Lung (tissue), 12 donors: ENCODE results near the gene TRERF1. TPM values are rescaled to one million over a fixed set of nuclear protein-coding genes. Genes with fewer than 3 reads are reported as not detected.

Source experiments
- ATAC-seq: fragments of 200-7000 bp; cut with Tn5 transposase; one replicate; pipeline ENCODE4 v1.9.1; 2020; ENCODE audit warnings: moderate number of reproducible peaks; ENCODE audit not compliant: insufficient read depth, low FRiP score
- DNase-seq, 3 donors: peaks; one replicate each; pipeline ENCODE4 v3.0.0-alpha.2; 2013 to 2017
- H3K27ac ChIP-seq, 2 donors: one replicate each; pipeline ENCODE4 v1.5.1; 2013; ENCODE audit warnings: mild to moderate bottlenecking in 2 of 2, moderate library complexity in 2 of 2, control low read depth in 1 of 2, inconsistent platforms in 1 of 2, low read depth in 1 of 2, low read length in 1 of 2
- H3K27me3 ChIP-seq, 3 donors: one replicate each; pipeline ENCODE4 v1.5.1; 2013; ENCODE audit warnings: low read length in 2 of 3; ENCODE audit not compliant: control insufficient read depth in 3 of 3, insufficient read depth in 3 of 3
- H3K36me3 ChIP-seq, 4 donors: one replicate each; pipeline ENCODE4 v1.5.1; 2013; ENCODE audit warnings: low read length in 4 of 4, mild to moderate bottlenecking in 1 of 4, moderate library complexity in 1 of 4; ENCODE audit not compliant: control insufficient read depth in 4 of 4, insufficient read depth in 4 of 4
- H3K4me1 ChIP-seq, 5 donors: one replicate each; pipeline ENCODE4 v1.5.1; 2013; ENCODE audit warnings: low read length in 5 of 5, mild to moderate bottlenecking in 2 of 5, moderate library complexity in 1 of 5; ENCODE audit not compliant: control insufficient read depth in 5 of 5, insufficient read depth in 5 of 5
- H3K4me3 ChIP-seq: one replicate; pipeline ENCODE4 v1.5.1; 2013; ENCODE audit warnings: mild to moderate bottlenecking, control low read depth, moderate library complexity
- H3K9ac ChIP-seq, 2 donors: one replicate each; pipeline ENCODE4 v1.5.1; 2013; ENCODE audit warnings: low read length in 2 of 2, control low read depth in 1 of 2; ENCODE audit not compliant: insufficient read depth in 1 of 2
- H3K9me3 ChIP-seq, 4 donors: one replicate each; pipeline ENCODE4 v1.5.1; 2013; ENCODE audit warnings: low read length in 3 of 4, mild to moderate bottlenecking in 1 of 4, moderate library complexity in 1 of 4; ENCODE audit not compliant: control insufficient read depth in 4 of 4, insufficient read depth in 3 of 4
- WGBS, 2 donors: extraction: QIAGEN DNeasy Blood & Tissue Kit; methylation state at CpG; one replicate each; pipeline ENCODE4 v1.1.7; 2013; 5-methylcytosine and 5-hydroxymethylcytosine counted together
- polyA plus RNA-seq, 2 donors: library from polyadenylated mRNA; stranded (reverse); fragments of 200-250 nt; gene quantifications; one replicate each; pipeline ENCODE4 v1.2.1, GENCODE V29; 2013
- total RNA-seq, 2 donors: library from RNA; depleted of rRNA in 1 of 2; stranded (reverse); fragments of >200 nt in 1 of 2; gene quantifications; one replicate each; pipeline ENCODE4 v1.2.1, GENCODE V29; 2014 to 2021
- TF ChIP-seq, protein P1 (sequence below): IDR thresholded peaks from 2 replicates; pipeline ENCODE4 v1.5.1; 2012; ENCODE audit warnings: mild to moderate bottlenecking; ENCODE audit errors: control extremely low read depth, extremely low read depth
- donor health status: control.
- donor health status: control.
- donor health status: Bipolar disorder and iron deficiency.
- donor health status: healthy.
- donor health status: DM: yes; HTN: yes; CAD: no.

The TRERF1 gene
- total and polyA plus RNA-seq, 4 donors: 1.2 to 10.4 (median 3.3) TPM

DNA sequence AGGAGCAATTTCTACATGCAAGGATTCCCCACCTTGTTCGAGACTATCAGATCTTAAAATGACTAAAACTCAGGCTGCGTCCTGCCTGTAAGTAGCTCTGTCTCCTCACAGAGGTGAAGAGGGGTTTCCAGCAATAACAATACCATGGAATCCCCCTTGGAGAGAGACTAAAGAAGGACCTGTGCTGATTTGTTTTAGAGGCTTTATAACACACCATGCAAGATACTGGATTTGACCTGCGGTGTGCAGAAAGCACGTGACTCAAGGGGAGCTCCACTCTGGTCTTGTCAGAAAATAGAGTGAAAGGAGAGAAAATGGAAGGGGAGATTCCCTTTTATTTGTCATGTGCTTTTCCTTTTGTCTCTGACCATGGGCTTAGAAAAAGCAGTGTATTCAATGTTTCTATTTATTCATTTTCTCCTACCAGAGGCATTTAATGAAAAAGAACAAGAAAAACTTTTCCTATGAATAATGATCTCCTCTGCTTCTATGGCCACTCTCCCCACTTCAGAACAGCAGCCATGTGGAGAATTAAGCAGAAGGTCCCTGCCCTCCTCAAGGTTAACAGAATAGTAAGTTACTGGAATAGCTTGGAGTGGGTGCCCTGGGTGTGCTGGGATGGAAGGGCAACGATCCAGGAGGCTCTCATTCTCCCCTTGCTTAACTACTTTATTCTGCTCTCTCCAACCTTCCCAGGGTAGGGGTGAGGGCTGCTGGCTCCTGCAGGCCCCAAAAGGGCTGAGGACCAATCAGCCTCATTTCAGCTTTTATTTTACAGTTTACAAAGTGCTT, 214.8 kb downstream of the TRERF1 start:
- DNase-seq: no peak
- TF ChIP-seq, protein P1, sequence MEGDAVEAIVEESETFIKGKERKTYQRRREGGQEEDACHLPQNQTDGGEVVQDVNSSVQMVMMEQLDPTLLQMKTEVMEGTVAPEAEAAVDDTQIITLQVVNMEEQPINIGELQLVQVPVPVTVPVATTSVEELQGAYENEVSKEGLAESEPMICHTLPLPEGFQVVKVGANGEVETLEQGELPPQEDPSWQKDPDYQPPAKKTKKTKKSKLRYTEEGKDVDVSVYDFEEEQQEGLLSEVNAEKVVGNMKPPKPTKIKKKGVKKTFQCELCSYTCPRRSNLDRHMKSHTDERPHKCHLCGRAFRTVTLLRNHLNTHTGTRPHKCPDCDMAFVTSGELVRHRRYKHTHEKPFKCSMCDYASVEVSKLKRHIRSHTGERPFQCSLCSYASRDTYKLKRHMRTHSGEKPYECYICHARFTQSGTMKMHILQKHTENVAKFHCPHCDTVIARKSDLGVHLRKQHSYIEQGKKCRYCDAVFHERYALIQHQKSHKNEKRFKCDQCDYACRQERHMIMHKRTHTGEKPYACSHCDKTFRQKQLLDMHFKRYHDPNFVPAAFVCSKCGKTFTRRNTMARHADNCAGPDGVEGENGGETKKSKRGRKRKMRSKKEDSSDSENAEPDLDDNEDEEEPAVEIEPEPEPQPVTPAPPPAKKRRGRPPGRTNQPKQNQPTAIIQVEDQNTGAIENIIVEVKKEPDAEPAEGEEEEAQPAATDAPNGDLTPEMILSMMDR: no peak
- 83 to 84% methylated on average over 5 of the region's 5 CpGs for WGBS, 2 donors
- no peak for ATAC-seq
- H3K27me3 ChIP-seq: no peaks in the 10 kb centered on the region
- H3K9ac ChIP-seq: no peak overlapping the region
- peaks cover 0 to 29% (median 6%) of the 10 kb centered on the region in 4 donors for H3K36me3 ChIP-seq
- no peak overlapping the region for H3K27ac ChIP-seq
- H3K4me3 ChIP-seq: no peak overlapping the region
- H3K4me1 ChIP-seq: no peaks in the 10 kb centered on the region
- no peaks in the 10 kb centered on the region for H3K9me3 ChIP-seq

DNA sequence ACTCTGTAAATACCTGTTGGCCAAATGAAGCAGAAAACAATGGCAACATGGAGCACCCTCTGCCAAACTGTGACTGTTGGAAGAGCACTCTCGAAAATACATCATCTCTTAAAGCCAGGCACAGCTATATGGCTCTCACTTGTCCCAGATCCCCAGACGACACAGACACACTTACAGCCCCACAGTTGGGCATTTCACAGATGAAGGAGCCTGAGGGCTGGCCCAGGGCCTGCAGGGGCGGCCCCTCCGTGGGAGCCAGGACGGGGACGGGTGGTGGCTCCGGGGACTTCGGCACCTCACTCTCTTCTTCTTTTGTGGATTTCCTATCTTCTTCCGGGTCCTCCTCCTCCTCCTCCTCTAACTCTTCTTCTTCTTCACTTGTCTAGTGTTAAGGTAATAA, 215.7 kb downstream of the TRERF1 start:
- TF ChIP-seq, protein P1: no peak
- no peak overlapping the region for H3K9ac ChIP-seq
- H3K4me1 ChIP-seq: peaks cover 0 to 1% (median 0%) of the 10 kb centered on the region in 5 donors
- no peak overlapping the region for H3K4me3 ChIP-seq
- H3K9me3 ChIP-seq: no peaks in the 10 kb centered on the region
- 92 to 93% methylated on average over 9 of the region's 9 CpGs for WGBS, 2 donors
- DNase-seq (no peak), ATAC-seq (no peak)
- H3K27me3 ChIP-seq: no peaks in the 10 kb centered on the region
- peaks cover 0 to 26% (median 5%) of the 10 kb centered on the region in 4 donors for H3K36me3 ChIP-seq
- no peak overlapping the region for H3K27ac ChIP-seq

DNA sequence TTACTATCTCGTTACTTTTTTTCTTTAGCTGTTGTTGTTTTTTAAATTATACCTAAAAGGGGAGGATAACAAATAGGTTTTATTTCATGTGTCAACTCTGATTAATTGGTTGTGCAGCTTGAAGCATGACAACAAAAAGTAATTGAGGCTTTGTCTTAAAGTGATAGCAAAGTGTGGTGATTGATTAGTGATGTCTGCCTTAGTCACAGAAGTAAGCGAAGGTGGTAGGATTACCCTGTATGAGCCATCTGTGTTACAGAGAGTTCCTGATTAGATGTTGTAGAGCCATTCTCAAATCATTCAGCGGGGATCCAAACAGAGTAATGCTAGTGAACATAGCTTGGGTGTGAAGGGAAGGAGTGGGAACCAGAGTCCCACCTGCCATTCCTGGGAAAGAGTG, 219.7 kb downstream of the TRERF1 start:
- H3K27me3 ChIP-seq: no peaks in the 10 kb centered on the region
- DNase-seq (no peak), ATAC-seq (no peak)
- peaks cover 0 to 24% (median 5%) of the 10 kb centered on the region in 5 donors for H3K4me1 ChIP-seq
- 92 to 95% methylated on average over 3 of the region's 3 CpGs for WGBS, 2 donors
- H3K4me3 ChIP-seq: no peak overlapping the region
- H3K36me3 ChIP-seq: peaks cover 0 to 30% (median 11%) of the 10 kb centered on the region in 4 donors
- no peak overlapping the region for H3K9ac ChIP-seq
- no peaks in the 10 kb centered on the region for H3K9me3 ChIP-seq
- H3K27ac ChIP-seq: no peak overlapping the region
- TF ChIP-seq, protein P1: no peak
